DMS53 treated with DMSO at 0.1 percent for 48 hours (cell line): ENCODE results near the gene NFIA.
"Not testable (repeated sequence)": the region's sequence is repeated elsewhere in the genome, so short reads cannot be mapped to it uniquely, and the experiment has no call there.

Source experiments
- DNase-seq: peaks from one replicate; lab custom pipeline; 2025; ENCODE audit not compliant: unreplicated experiment; lab: John Stamatoyannopoulos, UW

The NFIA gene

GRCh38 chr1:61266738-61267137 lies 184.4 kb downstream of the NFIA start:
- DNase-seq = no peak

- DNase-seq = no peak
These were observed 186.3 kb downstream of the NFIA start for GRCh38 chr1:61268546-61269240.

GRCh38 chr1:61269602-61270001 lies 187.2 kb downstream of the NFIA start:
- DNase-seq = no peak

GRCh38 chr1:61270107-61270506 lies 187.7 kb downstream of the NFIA start:
- DNase-seq = no peak

- DNase-seq = no peak
These were observed 188.5 kb downstream of the NFIA start for GRCh38 chr1:61270761-61271411.

- DNase-seq = no peak
These were observed 189.0 kb downstream of the NFIA start for GRCh38 chr1:61271412-61271789.

- no peak for DNase-seq
These were observed 190.9 kb downstream of the NFIA start for GRCh38 chr1:61273167-61273705.

GRCh38 chr1:61273861-61274260 lies 191.5 kb downstream of the NFIA start:
- DNase-seq = no peak

GRCh38 chr1:61274939-61275338 lies 192.6 kb downstream of the NFIA start:
- DNase-seq = no peak

- no peak for DNase-seq
These were observed 193.9 kb downstream of the NFIA start for GRCh38 chr1:61276246-61276645.

GRCh38 chr1:61277121-61277690 lies 194.8 kb downstream of the NFIA start:
- DNase-seq = no peak

- not testable (repeated sequence) for DNase-seq
These were observed 196.1 kb downstream of the NFIA start for GRCh38 chr1:61278503-61278902.

- no peak for DNase-seq
These were observed 196.6 kb downstream of the NFIA start for GRCh38 chr1:61278966-61279365.

GRCh38 chr1:61279570-61279969 lies 197.2 kb downstream of the NFIA start:
- no peak for DNase-seq

GRCh38 chr1:61280452-61280851 lies 198.1 kb downstream of the NFIA start:
- DNase-seq = no peak

- no peak for DNase-seq
These were observed 200.0 kb downstream of the NFIA start for GRCh38 chr1:61282387-61282786.

- DNase-seq = no peak
These were observed 202.0 kb downstream of the NFIA start for GRCh38 chr1:61284248-61284854.

GRCh38 chr1:61284936-61285335 lies 202.6 kb downstream of the NFIA start:
- DNase-seq = no peak

- DNase-seq = no peak
These were observed 203.1 kb downstream of the NFIA start for GRCh38 chr1:61285371-61285885.

GRCh38 chr1:61287014-61287413 lies 204.7 kb downstream of the NFIA start:
- DNase-seq = no peak

- DNase-seq = no peak
These were observed 205.4 kb downstream of the NFIA start for GRCh38 chr1:61287734-61288133.
